GM19324 (cell line): Measurements from ENCODE around the gene GSC.
"Not testable (repeated sequence)": the region's sequence is repeated elsewhere in the genome, so short reads cannot be mapped to it uniquely, and the experiment has no call there.

Experiments used
- ATAC-seq: cut with Tn5 transposase; IDR thresholded peaks from one replicate; pipeline ENCODE4 v1.9.1; 2021; ENCODE audit warnings: mild to moderate bottlenecking, moderate library complexity; ENCODE audit not compliant: unreplicated experiment, low FRiP score

Gene GSC

DNA sequence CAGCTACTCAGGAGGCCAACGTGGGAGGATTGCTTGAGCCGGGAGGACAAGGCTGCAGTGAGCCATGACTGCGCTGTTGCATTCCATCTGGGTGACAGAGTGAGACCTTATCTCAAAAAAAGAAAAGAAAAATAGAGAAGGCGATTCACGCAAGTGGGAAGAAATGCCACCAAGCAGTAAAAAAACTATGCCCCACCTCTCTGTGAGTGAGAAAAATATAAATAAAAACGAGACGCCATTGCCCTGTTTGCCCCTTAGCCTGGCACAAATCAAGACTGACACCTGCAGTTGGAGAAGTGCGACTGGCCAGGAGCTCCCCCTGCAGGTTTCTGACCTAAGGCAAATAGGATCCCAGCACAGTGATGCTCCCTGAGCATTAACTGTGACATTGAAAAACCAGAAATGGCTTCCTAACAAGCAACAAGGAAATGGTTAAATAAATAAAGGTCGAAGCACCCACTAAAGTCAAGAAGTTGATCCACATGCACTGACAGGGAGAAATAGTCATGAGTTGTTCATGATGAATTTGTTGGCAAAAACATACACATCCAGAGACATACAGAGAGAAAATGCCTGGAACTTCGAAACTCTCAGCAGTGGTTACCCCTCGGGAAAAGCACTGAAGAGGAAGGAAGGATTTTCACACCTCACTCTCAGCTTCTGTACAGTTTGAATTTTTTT, 21.1 kb downstream of the GSC start:
- no peak for ATAC-seq

DNA sequence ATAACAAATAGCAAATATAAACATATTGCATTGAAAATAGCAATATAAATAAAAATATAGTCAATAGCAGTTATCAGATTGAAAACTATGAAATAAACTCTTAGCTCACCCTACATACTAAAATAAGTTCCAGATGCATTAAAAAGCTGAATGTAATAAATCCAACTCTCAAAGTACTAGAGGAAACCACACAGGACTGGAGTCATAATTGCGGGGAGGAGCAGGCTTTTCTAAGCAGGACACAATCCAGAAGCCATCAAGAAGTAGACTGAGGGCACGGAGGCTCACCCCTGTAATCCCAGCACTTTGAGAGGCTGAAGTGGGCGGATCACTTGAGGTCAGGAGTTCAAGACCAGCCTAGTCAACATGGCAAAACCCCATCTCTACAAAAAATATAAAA, 22.2 kb downstream of the GSC start:
- ATAC-seq = no peak

DNA sequence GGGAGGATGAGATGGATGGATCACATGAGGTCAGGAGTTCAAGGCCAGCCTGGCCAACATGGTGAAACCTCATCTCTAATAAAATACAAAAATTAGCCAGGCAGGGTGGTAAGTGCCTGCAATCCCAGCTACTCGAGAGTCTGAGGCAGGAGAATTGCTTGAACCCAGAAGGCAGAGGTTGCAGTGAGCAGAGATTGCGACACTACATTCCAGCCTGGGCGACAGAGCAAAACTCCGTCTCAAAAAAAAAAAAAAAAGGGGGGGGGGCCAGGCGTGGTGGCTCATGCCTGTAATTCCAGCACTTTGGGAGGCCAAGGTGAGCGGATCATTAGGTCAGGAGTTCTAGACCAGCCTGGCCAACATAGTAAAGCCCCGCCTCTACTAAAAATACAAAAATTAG, 22.8 kb downstream of the GSC start:
- not testable (repeated sequence) for ATAC-seq

DNA sequence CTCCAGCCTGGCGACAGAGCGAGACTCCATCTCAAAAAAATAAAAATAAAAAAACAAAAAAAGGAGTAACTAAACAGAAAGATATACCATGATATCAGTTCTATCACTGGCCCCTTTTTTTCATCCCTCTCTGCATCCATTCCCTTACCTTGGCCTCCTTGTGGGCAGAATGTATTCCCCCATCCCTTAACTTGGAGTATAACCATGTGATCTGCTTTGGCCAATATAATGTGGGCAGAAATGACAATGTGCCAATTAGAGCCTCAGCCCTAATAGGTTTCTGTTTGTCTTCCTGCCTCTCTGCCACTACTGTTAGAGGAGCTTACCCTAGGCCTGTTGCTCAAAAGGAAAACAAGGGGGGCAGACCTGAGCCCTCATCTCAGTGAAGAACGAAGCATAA, 23.8 kb downstream of the GSC start:
- ATAC-seq = no peak

DNA sequence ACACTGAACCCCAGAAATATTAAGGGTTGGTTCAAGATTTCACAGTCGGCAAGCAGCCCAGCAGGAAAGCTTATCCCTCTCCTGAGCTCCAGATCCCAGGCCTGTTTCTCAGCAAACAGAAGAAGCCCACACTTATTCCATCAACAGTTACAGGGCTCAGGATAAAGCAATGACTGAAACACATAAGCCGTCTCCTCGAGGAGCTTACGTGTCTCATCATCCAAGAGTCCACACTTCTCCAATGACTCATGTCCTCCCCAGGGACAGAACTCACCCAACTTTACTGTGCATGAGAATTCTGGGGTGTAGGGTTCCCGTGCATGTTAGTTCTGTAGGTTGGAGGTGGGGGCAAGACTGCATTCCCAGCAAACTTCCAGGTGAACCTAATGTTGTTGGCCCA, 31.2 kb downstream of the GSC start:
- no peak for ATAC-seq

DNA sequence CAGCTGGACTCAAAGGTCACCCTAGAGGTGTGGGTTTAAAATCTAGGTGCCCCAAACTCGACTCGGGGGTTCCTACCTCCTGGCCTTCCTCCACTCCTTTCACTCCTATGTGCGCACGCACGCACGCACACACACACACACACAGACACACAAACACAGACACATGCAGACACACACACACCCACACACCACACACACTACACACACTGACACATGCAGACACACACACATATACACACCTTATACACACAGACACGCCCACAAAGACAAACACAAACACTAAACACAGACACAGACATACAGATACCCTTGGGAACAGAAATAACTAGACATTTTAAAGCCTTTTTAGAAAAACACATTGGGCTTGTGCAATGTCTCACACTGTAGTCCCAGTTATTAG, 31.8 kb downstream of the GSC start:
- ATAC-seq = no peak

DNA sequence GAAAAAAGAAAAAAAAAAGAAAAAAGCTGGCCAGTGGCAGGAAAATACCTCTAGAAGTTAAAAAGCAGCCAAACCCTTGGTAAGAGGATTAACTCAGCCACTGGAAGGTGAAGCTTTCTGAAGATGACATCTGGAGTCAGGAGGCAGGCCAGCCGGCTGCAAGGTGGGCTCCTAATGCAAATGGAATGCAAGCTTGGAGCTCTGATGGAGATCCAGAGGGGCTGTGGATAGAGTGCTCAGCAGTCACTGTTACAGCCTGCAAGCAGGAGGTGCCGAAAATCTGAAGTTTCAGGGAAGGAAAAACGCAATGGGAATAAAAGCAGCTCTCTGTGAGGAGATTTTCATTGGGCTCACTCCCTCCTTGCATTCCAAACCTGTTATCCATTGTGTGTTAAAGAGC, 41.0 kb downstream of the GSC start:
- ATAC-seq = no peak

DNA sequence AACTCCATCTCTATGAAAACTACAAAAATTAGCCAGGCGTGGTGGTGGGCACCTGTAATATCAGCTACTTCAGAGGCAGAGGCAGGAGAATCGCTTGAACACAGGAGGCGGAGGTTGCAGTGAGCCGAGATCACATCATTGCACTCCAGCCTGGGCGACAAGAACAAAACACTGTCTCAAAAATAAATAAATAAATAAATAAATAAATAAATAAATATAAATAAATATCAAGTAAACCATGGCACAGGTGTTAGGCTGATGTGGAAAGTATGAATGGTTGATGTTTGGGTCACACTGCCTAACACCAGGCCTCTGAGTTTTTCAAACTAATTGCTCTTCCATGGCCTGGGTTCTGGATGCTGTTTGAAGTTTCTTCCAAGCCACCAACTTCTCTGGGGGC, 41.5 kb downstream of the GSC start:
- not testable (repeated sequence) for ATAC-seq

DNA sequence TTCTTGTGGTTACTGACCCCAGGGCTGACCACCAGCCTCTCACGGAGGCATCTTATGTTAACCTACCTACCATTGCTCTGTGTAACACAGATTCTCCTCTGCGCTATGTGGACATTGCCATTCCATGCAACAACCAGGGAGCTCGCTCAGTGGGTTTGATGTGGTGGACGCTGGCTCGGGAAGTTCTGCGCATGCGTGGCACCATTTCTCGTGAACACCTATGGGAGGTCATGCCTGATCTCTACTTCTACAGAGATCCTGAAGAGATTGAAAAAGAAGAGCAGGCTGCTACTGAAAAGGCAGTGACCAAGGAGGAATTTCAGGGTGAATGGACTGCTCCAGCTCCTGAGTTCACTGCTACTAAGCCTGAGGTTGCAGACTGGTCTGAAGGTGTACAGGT, 43.3 kb downstream of the GSC start:
- not testable (repeated sequence) for ATAC-seq

DNA sequence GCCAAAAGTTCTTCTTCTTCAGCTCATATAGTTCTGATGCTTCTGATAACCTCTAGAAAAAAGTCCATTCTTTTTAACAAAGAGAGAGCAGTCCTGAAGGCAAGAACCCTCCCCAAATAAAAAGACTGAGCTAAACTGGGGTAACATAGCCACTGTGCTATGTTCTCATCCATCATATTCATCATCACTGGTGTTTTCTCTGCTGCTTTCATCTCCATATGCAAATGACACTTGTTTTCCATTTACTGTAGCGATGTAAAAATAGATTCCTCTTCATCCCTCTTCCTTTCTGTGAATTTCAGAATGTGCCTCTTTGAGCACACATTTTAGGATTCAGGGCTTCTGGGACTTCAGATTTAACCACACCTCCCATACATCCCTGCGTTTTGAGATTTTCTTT, 44.9 kb downstream of the GSC start:
- no peak for ATAC-seq

DNA sequence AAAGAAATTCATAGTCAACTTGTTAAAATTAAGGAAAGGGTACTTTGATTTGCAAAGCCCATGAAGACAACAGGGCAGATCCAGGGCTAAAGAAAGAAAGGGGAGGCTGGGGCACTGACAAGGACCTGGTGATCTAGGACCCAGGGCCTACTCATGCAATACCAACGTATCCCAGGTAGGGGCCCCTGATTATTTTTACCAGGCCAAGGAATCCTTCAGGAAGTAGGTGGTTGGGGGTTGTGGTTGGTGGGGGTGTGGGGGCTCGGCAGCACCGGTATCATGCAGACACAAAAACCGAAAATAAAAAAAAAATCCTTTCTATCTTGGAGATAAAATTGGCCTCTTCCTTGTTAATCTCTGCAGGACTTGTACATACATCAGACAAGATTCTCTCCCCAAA, 47.5 kb downstream of the GSC start:
- no peak for ATAC-seq
